HFF-Myc (cell line): ENCODE data around the gene TRAP1.

ENCODE experiments used
- DNase-seq: peaks from one replicate; pipeline ENCODE4 v3.0.0-alpha.2; 2011; ENCODE audit warnings: low read depth; ENCODE audit errors: extremely low read depth
- H3K4me3 ChIP-seq: replicated peaks from 2 replicates; pipeline ENCODE4 v1.5.1; 2011; ENCODE audit warnings: low read depth, mild to moderate bottlenecking, control low read depth, low read length
- TF ChIP-seq, protein P1 (sequence below): IDR thresholded peaks from 2 replicates; pipeline ENCODE4 v1.5.1; 2012; ENCODE audit warnings: mild to moderate bottlenecking, low read depth, low read length, control low read depth; ENCODE audit errors: missing control alignments

The TRAP1 gene

GRCh38 chr16:3690470-3690928 is 26.8 kb downstream of the TRAP1 start:
- TF ChIP-seq, protein P1, sequence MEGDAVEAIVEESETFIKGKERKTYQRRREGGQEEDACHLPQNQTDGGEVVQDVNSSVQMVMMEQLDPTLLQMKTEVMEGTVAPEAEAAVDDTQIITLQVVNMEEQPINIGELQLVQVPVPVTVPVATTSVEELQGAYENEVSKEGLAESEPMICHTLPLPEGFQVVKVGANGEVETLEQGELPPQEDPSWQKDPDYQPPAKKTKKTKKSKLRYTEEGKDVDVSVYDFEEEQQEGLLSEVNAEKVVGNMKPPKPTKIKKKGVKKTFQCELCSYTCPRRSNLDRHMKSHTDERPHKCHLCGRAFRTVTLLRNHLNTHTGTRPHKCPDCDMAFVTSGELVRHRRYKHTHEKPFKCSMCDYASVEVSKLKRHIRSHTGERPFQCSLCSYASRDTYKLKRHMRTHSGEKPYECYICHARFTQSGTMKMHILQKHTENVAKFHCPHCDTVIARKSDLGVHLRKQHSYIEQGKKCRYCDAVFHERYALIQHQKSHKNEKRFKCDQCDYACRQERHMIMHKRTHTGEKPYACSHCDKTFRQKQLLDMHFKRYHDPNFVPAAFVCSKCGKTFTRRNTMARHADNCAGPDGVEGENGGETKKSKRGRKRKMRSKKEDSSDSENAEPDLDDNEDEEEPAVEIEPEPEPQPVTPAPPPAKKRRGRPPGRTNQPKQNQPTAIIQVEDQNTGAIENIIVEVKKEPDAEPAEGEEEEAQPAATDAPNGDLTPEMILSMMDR, result peak; percentile 88
- 0 out of 2 replicates have a peak overlapping the region, but pooled peaks have one; percentile 1 for H3K4me3 ChIP-seq
- DNase-seq, result peak; percentile 91

DNA sequence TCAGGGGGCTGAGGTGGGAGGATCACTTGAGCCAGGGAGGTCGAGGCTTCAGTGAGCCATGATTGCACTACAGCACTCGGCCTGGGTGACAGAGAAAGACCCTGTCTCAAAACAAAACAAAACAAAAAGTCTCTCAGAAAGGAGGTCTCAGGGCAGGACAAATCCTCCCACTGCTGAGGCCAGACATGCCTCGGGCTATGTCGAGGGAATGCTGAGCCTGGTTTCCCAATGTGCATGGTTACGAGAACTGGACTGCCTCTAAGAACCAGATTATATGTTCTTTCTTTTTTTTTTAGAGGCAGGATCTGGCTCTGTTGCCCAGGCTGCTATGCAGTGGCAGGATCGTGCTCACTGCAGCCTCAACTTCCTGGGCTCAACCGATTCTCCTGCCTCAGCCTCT is 27.6 kb downstream of the TRAP1 start:
- TF ChIP-seq, protein P1, result no peak
- no peak overlapping the region for H3K4me3 ChIP-seq
- no peak for DNase-seq

- TF ChIP-seq, protein P1, result no peak
- no peak for DNase-seq
Observed at GRCh38 chr16:3687792-3688191, 29.5 kb downstream of the TRAP1 start.

GRCh38 chr16:3687021-3687420 is 30.3 kb downstream of the TRAP1 start:
- DNase-seq, result no peak
- TF ChIP-seq, protein P1, result no peak
- H3K4me3 ChIP-seq, result no peak overlapping the region

More at GRCh38 chr16:3687792-3688191, 29.5 kb downstream of the TRAP1 start:
- H3K4me3 ChIP-seq, result no peak overlapping the region

- no peak for DNase-seq
- no peak overlapping the region for H3K4me3 ChIP-seq
- TF ChIP-seq, protein P1, result no peak
Observed at GRCh38 chr16:3681206-3681605, 36.1 kb downstream of the TRAP1 start.

DNA sequence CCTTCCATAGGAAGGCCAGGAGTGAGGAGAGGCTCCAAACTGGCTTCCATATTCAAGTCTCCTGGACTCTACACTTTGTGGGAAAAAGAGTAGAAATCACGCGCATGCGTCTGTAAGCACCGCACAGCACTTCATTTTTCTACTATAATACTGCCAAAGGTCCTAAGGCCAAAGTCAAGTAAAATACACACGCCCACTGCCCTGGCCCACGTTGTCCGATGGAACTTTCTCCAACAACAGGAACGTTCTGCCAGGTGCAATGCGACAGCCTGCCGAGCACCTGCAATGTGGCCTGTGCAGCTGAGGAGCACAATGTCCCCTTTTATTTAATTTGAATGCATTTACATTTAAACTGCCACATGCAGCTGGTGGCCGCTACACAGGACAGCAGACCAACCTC is 39.3 kb downstream of the TRAP1 start:
- TF ChIP-seq, protein P1, result no peak
- DNase-seq, result no peak
- no peak overlapping the region for H3K4me3 ChIP-seq

GRCh38 chr16:3675601-3676130 is 41.7 kb downstream of the TRAP1 start:
- TF ChIP-seq, protein P1, result no peak
- no peak for DNase-seq
- H3K4me3 ChIP-seq, result no peak overlapping the region
